MM.1S (cell line): ENCODE results near the gene PDYN.

Experiments used
- DNase-seq: peaks from one replicate; pipeline ENCODE4 v3.0.0-alpha.2; 2015
- H2AFZ ChIP-seq: fragments of 300-600 bp; sonication (generic); 2 replicates; pipeline ENCODE4 v1.6.0; 2016; ENCODE audit warnings: antibody characterized with exemption, low read length
- H3F3A ChIP-seq: fragments of 300-600 bp; sonication (generic); 2 replicates; pipeline ENCODE4 v1.6.1; 2016; ENCODE audit warnings: mild to moderate bottlenecking, antibody characterized with exemption, low read length, moderate library complexity, mixed read lengths; ENCODE audit not compliant: insufficient read depth
- H3K27ac ChIP-seq: fragments of 300-600 bp; sonication (generic); 2 replicates; pipeline ENCODE4 v1.5.1; 2016; ENCODE audit warnings: mild to moderate bottlenecking, low read length
- H3K27me3 ChIP-seq: fragments of 300-600 bp; sonication (generic); replicated peaks from 2 replicates; pipeline ENCODE4 v1.6.0; 2016; ENCODE audit warnings: low read length; ENCODE audit not compliant: insufficient read depth
- H3K36me3 ChIP-seq: fragments of 300-600 bp; sonication (generic); replicated peaks from 2 replicates; pipeline ENCODE4 v1.6.1; 2016; ENCODE audit warnings: mild to moderate bottlenecking, low read length, mixed read lengths; ENCODE audit not compliant: insufficient read depth
- H3K4me1 ChIP-seq: fragments of 300-600 bp; sonication (generic); 2 replicates; pipeline ENCODE4 v1.6.1; 2016; ENCODE audit warnings: low read length, mixed read lengths
- H3K4me2 ChIP-seq: fragments of 300-600 bp; sonication (generic); 2 replicates; pipeline ENCODE4 v1.6.0; 2016; ENCODE audit warnings: low read depth, low read length
- H3K4me3 ChIP-seq: fragments of 300-600 bp; sonication (generic); 2 replicates; pipeline ENCODE4 v1.5.1; 2016; ENCODE audit warnings: low read length, mixed read lengths
- H3K79me2 ChIP-seq: fragments of 300-600 bp; sonication (generic); 2 replicates; pipeline ENCODE4 v1.6.1; 2016; ENCODE audit warnings: mixed run types, low read length, mixed read lengths
- H3K9ac ChIP-seq: fragments of 300-600 bp; sonication (generic); 2 replicates; pipeline ENCODE4 v1.6.1; 2016; ENCODE audit warnings: low read length, mixed read lengths
- H3K9me2 ChIP-seq: fragments of 300-600 bp; sonication (generic); replicated peaks from 2 replicates; pipeline ENCODE4 v1.6.1; 2016; ENCODE audit warnings: mild to moderate bottlenecking, low read length, mixed read lengths; ENCODE audit not compliant: insufficient read depth
- H3K9me3 ChIP-seq: fragments of 300-600 bp; sonication (generic); replicated peaks from 2 replicates; pipeline ENCODE4 v1.6.1; 2016; ENCODE audit warnings: mild to moderate bottlenecking, low read length, mixed read lengths; ENCODE audit not compliant: insufficient read depth
- H4K20me1 ChIP-seq: fragments of 300-600 bp; sonication (generic); 2 replicates; pipeline ENCODE4 v1.6.1; 2016; ENCODE audit warnings: mild to moderate bottlenecking, low read length, moderate library complexity, mixed read lengths; ENCODE audit not compliant: insufficient read depth
- EZH2 ChIP-seq: fragments of 300-600 bp; sonication (generic); optimal IDR thresholded peaks from 2 replicates; pipeline ENCODE3; 2017; ENCODE audit warnings: low read depth, mild to moderate bottlenecking, antibody characterized with exemption, low read length, mixed read lengths
- EZH2phosphoT487 ChIP-seq: fragments of 300-600 bp; sonication (generic); IDR thresholded peaks from 2 replicates; pipeline ENCODE4 v1.6.1; 2018; ENCODE audit warnings: antibody characterized with exemption, low read length
- TF ChIP-seq, protein P1 (sequence below): fragments of 300-600 bp; sonication (generic); IDR thresholded peaks from 2 replicates; pipeline ENCODE4 v1.5.1; 2016; ENCODE audit warnings: antibody characterized with exemption, low read length, mixed read lengths

Gene PDYN

DNA sequence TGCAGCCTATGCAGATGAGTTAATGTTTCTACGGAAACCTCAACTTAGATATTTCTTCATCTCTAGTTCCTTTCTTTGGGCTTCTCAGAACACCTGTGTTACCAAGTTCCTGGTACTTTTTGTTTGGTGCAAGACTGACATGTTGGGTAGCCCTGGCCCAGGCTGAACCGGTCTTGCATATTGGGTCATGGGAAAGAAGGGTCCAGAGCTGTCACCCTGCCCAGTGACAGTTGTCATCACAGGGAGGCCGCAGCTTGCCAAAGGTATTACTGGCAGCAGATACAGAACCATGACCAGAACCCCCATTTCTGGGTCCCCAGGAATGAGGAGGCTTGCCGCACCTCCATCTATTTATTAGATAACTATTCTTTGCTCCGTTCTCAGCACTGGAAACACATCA lies 40.2 kb downstream of the PDYN start:
- H3K36me3 ChIP-seq: no peaks in the 10 kb centered on the region
- H3K9me2 ChIP-seq: no peaks in the 10 kb centered on the region
- no peak overlapping the region for H3K9ac ChIP-seq
- no peak overlapping the region for H3K4me3 ChIP-seq
- no peak overlapping the region for H2AFZ ChIP-seq
- H3K9me3 ChIP-seq: no peaks in the 10 kb centered on the region
- H3K4me1 ChIP-seq: peaks cover 20% of the 10 kb centered on the region
- H3F3A ChIP-seq: peaks cover 15% of the 10 kb centered on the region; the same call in 1 of the 2 replicates
- H3K27ac ChIP-seq: peak overlapping the region; percentile 61; the same call in 1 of the 2 replicates
- no peaks in the 10 kb centered on the region for H3K79me2 ChIP-seq
- H3K27me3 ChIP-seq: no peaks in the 10 kb centered on the region
- H4K20me1 ChIP-seq: no peaks in the 10 kb centered on the region
- no peak for TF ChIP-seq EZH2
- TF ChIP-seq EZH2phosphoT487: no peak
- TF ChIP-seq, protein P1, sequence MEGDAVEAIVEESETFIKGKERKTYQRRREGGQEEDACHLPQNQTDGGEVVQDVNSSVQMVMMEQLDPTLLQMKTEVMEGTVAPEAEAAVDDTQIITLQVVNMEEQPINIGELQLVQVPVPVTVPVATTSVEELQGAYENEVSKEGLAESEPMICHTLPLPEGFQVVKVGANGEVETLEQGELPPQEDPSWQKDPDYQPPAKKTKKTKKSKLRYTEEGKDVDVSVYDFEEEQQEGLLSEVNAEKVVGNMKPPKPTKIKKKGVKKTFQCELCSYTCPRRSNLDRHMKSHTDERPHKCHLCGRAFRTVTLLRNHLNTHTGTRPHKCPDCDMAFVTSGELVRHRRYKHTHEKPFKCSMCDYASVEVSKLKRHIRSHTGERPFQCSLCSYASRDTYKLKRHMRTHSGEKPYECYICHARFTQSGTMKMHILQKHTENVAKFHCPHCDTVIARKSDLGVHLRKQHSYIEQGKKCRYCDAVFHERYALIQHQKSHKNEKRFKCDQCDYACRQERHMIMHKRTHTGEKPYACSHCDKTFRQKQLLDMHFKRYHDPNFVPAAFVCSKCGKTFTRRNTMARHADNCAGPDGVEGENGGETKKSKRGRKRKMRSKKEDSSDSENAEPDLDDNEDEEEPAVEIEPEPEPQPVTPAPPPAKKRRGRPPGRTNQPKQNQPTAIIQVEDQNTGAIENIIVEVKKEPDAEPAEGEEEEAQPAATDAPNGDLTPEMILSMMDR: no peak
- H3K4me2 ChIP-seq: peak overlapping the region; percentile 60; the same call in 1 of the 2 replicates
- DNase-seq: no peak

DNA sequence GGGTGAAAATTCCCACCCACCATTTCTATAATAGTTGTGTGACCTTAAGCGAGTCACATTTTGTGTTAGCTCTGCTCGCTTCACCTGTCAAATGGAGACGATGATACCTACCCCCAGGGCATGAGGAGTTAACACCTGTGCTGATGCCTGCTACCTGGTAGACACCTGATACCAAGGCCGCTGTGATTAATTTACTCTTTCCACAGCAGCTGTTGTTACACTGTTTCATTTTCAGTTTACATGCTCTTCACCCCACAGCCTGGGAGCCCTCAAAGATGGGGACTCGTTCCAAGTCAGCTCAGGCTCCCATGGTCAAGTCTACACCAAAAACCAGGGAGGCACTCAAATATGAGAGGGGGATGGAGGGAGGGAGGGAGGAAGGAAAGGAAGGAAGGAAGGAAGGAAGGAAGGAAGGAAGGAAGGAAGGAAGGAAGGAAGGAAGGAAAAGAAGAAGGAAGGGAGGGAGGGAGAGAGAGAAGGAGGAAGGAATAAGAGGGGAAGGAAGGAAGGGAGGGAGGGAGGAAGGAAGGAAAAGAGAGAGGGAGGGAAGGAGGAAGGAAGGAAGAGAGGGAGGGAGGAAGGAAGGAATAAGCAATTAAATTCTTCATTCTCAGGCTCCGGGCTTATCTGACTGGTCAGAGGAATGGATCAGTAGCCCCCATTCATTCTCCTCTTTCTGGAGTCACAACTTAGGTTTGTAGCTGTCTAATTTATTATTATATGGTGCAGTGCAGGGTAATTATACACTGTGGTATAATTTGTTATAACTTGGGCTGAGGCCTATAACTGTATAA lies 40.9 kb downstream of the PDYN start:
- Histone ChIP-seq H3K4me1 (peaks cover 20% of the 10 kb centered on the region), H3K9me2 (no peaks in the 10 kb centered on the region), H3K9ac (peak overlapping the region; percentile 15; the same call in 1 of the 2 replicates), H3K9me3 (no peaks in the 10 kb centered on the region), H3K4me2 (peak overlapping the region; percentile 60), H3K27ac (peak overlapping the region; percentile 61; the same call in 1 of the 2 replicates), H4K20me1 (no peaks in the 10 kb centered on the region), H3F3A (peaks cover 15% of the 10 kb centered on the region; the same call in 1 of the 2 replicates), H2AFZ (peak overlapping the region; percentile 47), H3K4me3 (peak overlapping the region; percentile 32), H3K79me2 (no peaks in the 10 kb centered on the region), H3K36me3 (no peaks in the 10 kb centered on the region), H3K27me3 (no peaks in the 10 kb centered on the region)
- DNase-seq: peak; percentile 93
- no peak for TF ChIP-seq EZH2

DNA sequence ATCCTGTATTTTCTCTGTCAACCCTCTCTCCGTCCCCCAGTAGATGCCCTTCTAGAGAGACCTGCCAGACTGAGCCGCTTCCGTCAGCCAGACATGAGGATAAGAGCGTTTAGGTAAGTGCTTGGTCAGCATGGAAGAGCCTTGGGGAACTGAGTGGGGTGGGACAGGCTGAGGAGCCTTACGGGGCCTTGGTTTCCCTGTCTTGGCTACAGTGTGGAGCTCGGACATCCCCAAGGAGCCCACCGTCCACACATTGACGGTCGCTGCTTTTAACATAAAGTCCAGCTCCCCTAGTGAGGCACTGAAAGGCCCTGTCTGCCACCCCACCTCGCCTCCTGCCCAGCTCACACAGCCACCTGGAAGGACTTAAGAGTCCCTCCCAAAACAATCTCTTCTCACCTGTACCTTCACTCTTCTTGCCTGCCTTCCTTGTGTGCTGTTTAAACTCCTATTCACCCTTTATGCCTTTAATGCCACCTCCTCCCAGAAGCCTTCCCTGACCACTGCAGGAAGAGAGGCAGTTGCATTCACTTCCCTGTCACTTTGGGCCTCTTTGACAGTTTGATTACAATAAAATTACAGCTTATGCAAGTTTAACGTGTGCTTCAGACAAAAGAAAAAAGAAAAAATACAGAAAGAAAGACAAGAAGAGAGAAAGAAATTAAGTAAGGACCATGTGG lies 42.3 kb downstream of the PDYN start:
- H3K27ac ChIP-seq: peak overlapping the region; percentile 61; the same call in 1 of the 2 replicates
- no peak for TF ChIP-seq EZH2phosphoT487
- TF ChIP-seq EZH2: no peak
- TF ChIP-seq, protein P1: no peak
- no peak for DNase-seq
- H3F3A ChIP-seq: peaks cover 15% of the 10 kb centered on the region; the same call in 1 of the 2 replicates
- peaks cover 20% of the 10 kb centered on the region for H3K4me1 ChIP-seq
- H3K9ac ChIP-seq: no peak overlapping the region
- no peaks in the 10 kb centered on the region for H3K36me3 ChIP-seq
- H3K27me3 ChIP-seq: no peaks in the 10 kb centered on the region
- H4K20me1 ChIP-seq: no peaks in the 10 kb centered on the region
- no peak overlapping the region for H3K4me3 ChIP-seq
- no peaks in the 10 kb centered on the region for H3K79me2 ChIP-seq
- H3K9me2 ChIP-seq: no peaks in the 10 kb centered on the region
- no peak overlapping the region for H3K4me2 ChIP-seq
- no peak overlapping the region for H2AFZ ChIP-seq
- H3K9me3 ChIP-seq: no peaks in the 10 kb centered on the region
